Panc1 (cell line): ENCODE data around the gene ECHS1.

ENCODE experiments used
- CTCF ChIP-seq: fragments of 450-650 bp; IDR thresholded peaks from 2 replicates; pipeline ENCODE4 v1.5.1; 2017; ENCODE audit warnings: mild to moderate bottlenecking
- POLR2AphosphoS5 ChIP-seq: IDR thresholded peaks from 2 replicates; pipeline ENCODE4 v1.6.1; 2012; ENCODE audit warnings: mild to moderate bottlenecking, low read depth, low read length, moderate library complexity
- REST ChIP-seq, 2 experiments: IDR thresholded peaks; 2 replicates each; pipeline ENCODE4 v1.6.1; 2011 to 2012; ENCODE audit warnings: low read depth in 2 of 2, control low read depth in 1 of 2, low read length in 1 of 2, mild to moderate bottlenecking in 1 of 2, moderate library complexity in 1 of 2; ENCODE audit not compliant: insufficient read depth in 1 of 2
- SIN3A ChIP-seq: IDR thresholded peaks from 2 replicates; pipeline ENCODE4 v1.6.1; 2012; ENCODE audit warnings: low read depth, mild to moderate bottlenecking, low read length, moderate library complexity, borderline replicate concordance; ENCODE audit not compliant: insufficient read depth
- TCF7L2 ChIP-seq: IDR thresholded peaks from 2 replicates; pipeline ENCODE4 v1.6.1; 2011; ENCODE audit warnings: mild to moderate bottlenecking, low read depth, low read length, inconsistent platforms

GRCh38 chr10:133399123-133399601 lies 26.0 kb upstream of the ECHS1 start:
- no peak for TF ChIP-seq SIN3A
- no peak for TF ChIP-seq CTCF
- no peak for TF ChIP-seq REST (IDR thresholded peaks at IDR 0.05; ENCODE audit: insufficient read depth in 1 of 2, low read depth in 2 of 2, low read length in 1 of 2)
- TF ChIP-seq POLR2AphosphoS5: no peak
- no peak for TF ChIP-seq TCF7L2
